GM12873 (cell line): ENCODE results near the gene TBXAS1.

Experiments used
- CTCF ChIP-seq: IDR thresholded peaks from 2 replicates; pipeline ENCODE4 v1.5.1; 2012; ENCODE audit warnings: low read depth, mild to moderate bottlenecking, moderate library complexity, low read length, control low read depth; ENCODE audit not compliant: insufficient read depth; ENCODE audit errors: missing control alignments

TBXAS1 gene

GRCh38 chr7:139827042-139827441 lies 2.0 kb upstream of the TBXAS1 start:
- peak; percentile 55 for TF ChIP-seq CTCF

- TF ChIP-seq CTCF, result no peak
These were observed 618 bp upstream of the TBXAS1 start for GRCh38 chr7:139828446-139828845.

- no peak for TF ChIP-seq CTCF
These were observed 682 bp downstream of the TBXAS1 start for GRCh38 chr7:139829775-139830117.

GRCh38 chr7:139830292-139830691 lies 1.2 kb downstream of the TBXAS1 start:
- TF ChIP-seq CTCF, result no peak

- no peak for TF ChIP-seq CTCF
These were observed 1.9 kb downstream of the TBXAS1 start for GRCh38 chr7:139830782-139831501.

GRCh38 chr7:139838276-139838675 lies 9.2 kb downstream of the TBXAS1 start:
- no peak for TF ChIP-seq CTCF

- TF ChIP-seq CTCF, result no peak
These were observed 9.8 kb downstream of the TBXAS1 start for GRCh38 chr7:139838876-139839275.
